ENCODE measurements around the gene ULK1.

DNA sequence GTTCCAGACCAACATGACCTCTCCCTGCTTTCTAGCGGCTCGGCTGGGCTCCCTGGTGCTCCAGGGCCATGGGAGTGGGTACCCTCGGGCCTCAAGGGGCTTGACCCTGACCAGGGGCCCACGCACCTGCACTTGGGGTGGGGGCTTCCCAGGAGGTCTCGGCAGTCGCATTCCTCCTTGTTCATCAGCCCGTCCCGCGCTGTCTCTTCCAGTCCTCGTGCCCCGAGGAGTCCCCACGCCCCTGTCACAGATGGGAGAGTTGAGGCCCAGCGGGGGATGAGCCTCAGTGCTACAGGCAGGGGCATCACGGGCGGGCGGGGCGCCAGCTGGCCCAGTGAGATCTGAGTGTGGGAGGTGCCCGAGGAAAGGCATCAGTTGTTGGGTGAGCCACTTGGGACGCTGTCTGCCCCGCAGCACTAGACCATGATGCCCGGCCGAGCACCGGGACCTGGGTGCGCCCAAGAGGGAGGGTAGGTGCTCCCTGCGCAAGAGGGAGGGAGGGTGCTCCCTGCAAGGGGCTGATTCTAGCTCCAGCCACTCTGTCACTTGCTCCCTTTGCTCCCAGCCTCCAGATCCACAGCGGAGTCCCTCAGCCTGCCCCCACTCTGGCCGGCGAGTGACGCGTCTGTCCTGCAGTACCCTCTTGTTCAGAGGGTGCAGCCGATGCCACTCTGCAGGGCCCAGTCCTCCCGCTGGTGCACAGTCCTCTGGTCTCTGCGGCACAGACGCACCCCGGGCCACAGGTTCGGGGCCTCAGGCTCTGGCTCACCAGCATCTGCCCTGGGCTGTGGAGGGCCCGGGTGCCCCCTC, 42.5 kb upstream of the ULK1 start:
- TF ChIP-seq, protein P1, sequence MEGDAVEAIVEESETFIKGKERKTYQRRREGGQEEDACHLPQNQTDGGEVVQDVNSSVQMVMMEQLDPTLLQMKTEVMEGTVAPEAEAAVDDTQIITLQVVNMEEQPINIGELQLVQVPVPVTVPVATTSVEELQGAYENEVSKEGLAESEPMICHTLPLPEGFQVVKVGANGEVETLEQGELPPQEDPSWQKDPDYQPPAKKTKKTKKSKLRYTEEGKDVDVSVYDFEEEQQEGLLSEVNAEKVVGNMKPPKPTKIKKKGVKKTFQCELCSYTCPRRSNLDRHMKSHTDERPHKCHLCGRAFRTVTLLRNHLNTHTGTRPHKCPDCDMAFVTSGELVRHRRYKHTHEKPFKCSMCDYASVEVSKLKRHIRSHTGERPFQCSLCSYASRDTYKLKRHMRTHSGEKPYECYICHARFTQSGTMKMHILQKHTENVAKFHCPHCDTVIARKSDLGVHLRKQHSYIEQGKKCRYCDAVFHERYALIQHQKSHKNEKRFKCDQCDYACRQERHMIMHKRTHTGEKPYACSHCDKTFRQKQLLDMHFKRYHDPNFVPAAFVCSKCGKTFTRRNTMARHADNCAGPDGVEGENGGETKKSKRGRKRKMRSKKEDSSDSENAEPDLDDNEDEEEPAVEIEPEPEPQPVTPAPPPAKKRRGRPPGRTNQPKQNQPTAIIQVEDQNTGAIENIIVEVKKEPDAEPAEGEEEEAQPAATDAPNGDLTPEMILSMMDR (IDR thresholded peaks at IDR 0.05) = no peak
- TF ChIP-seq ZFX (IDR thresholded peaks at IDR 0.05; ENCODE audit: borderline replicate concordance) = no peak
